OCI-LY1 (cell line): ENCODE results near the gene KRTAP19-4.

ENCODE experiments used
- H2AFZ ChIP-seq: fragments of 200-600 bp; sonication (generic), shearing (Covaris generic); 2 replicates; pipeline ENCODE4 v1.6.0; 2014; ENCODE audit warnings: antibody characterized with exemption, mild to moderate bottlenecking, low read length
- H3F3A ChIP-seq: fragments of 200-600 bp; sonication (generic), shearing (Covaris generic); 2 replicates; pipeline ENCODE4 v1.6.0; 2014; ENCODE audit warnings: mild to moderate bottlenecking, antibody characterized with exemption, low read length, moderate library complexity; ENCODE audit not compliant: insufficient read depth
- H3K27ac ChIP-seq: fragments of 200-600 bp; sonication (generic); 2 replicates; pipeline ENCODE4 v1.5.1; 2014; ENCODE audit warnings: low read length, mixed run types, mild to moderate bottlenecking, low read depth; ENCODE audit not compliant: poor library complexity, severe bottlenecking
- H3K27me3 ChIP-seq: fragments of 200-600 bp; sonication (generic); 2 replicates; pipeline ENCODE4 v1.6.0; 2014; ENCODE audit warnings: antibody characterized with exemption, mild to moderate bottlenecking, low read length, moderate library complexity; ENCODE audit not compliant: insufficient read depth
- H3K36me3 ChIP-seq: fragments of 200-600 bp; sonication (generic); 2 replicates; pipeline ENCODE4 v1.6.1; 2014; ENCODE audit warnings: mild to moderate bottlenecking, antibody characterized with exemption, low read length, moderate library complexity, mixed read lengths; ENCODE audit not compliant: insufficient read depth
- H3K4me1 ChIP-seq: fragments of 200-600 bp; sonication (generic); 2 replicates; pipeline ENCODE4 v1.5.1; 2014; ENCODE audit warnings: mild to moderate bottlenecking, low read length, moderate library complexity; ENCODE audit not compliant: insufficient read depth, severe bottlenecking
- H3K4me2 ChIP-seq: fragments of 200-600 bp; sonication (generic), shearing (Covaris generic); 2 replicates; pipeline ENCODE4 v1.6.1; 2014; ENCODE audit warnings: low read length
- H3K4me3 ChIP-seq: fragments of 200-600 bp; sonication (generic); 2 replicates; pipeline ENCODE4 v1.5.1; 2014; ENCODE audit warnings: low read length, low read depth, mild to moderate bottlenecking, mixed read lengths; ENCODE audit not compliant: poor library complexity, severe bottlenecking
- H3K79me2 ChIP-seq: fragments of 200-600 bp; shearing (Covaris generic); 2 replicates; pipeline ENCODE4 v1.6.1; 2016; ENCODE audit warnings: mixed run types, low read length, mixed read lengths; ENCODE audit not compliant: insufficient read depth
- H3K9ac ChIP-seq: fragments of 200-600 bp; sonication (generic), shearing (Covaris generic); 2 replicates; pipeline ENCODE4 v1.6.1; 2014; ENCODE audit warnings: mild to moderate bottlenecking, low read length, mixed read lengths
- H3K9me2 ChIP-seq: fragments of 200-600 bp; sonication (generic), shearing (Covaris generic); 2 replicates; pipeline ENCODE4 v1.6.1; 2014; ENCODE audit warnings: low read depth, mild to moderate bottlenecking, low read length, mixed read lengths
- H3K9me3 ChIP-seq: fragments of 200-600 bp; shearing (Covaris generic); 2 replicates; pipeline ENCODE4 v1.6.1; 2014; ENCODE audit warnings: low read length, mixed read lengths
- H4K20me1 ChIP-seq: fragments of 200-600 bp; sonication (generic), shearing (Covaris generic); 2 replicates; pipeline ENCODE4 v1.6.0; 2016; ENCODE audit warnings: mild to moderate bottlenecking, low read length; ENCODE audit not compliant: insufficient read depth
- CTCF ChIP-seq: fragments of 200-600 bp; sonication (generic), shearing (Covaris generic); IDR thresholded peaks from 2 replicates; pipeline ENCODE4 v1.5.1; 2017; ENCODE audit warnings: mild to moderate bottlenecking, antibody characterized with exemption, low read length, moderate library complexity, mixed read lengths
- EZH2 ChIP-seq: fragments of 200-600 bp; sonication (generic), shearing (Covaris generic); IDR thresholded peaks from 2 replicates; pipeline ENCODE4 v1.8.0; 2017; ENCODE audit warnings: borderline replicate concordance, mixed run types, mild to moderate bottlenecking, antibody characterized with exemption, low read length, moderate library complexity, mixed read lengths

The KRTAP19-4 gene

GRCh38 chr21:30478004-30478403 is 19.0 kb downstream of the KRTAP19-4 start:
- Histone ChIP-seq H2AFZ (no peak overlapping the region), H3K36me3 (no peaks in the 10 kb centered on the region), H3K27me3 (no peaks in the 10 kb centered on the region), H3K27ac (no peak overlapping the region), H3K9me2 (no peaks in the 10 kb centered on the region), H3K4me2 (no peak overlapping the region), H3K79me2 (no peaks in the 10 kb centered on the region), H3K9ac (no peak overlapping the region), H3F3A (no peaks in the 10 kb centered on the region), H3K4me1 (no peaks in the 10 kb centered on the region), H4K20me1 (no peaks in the 10 kb centered on the region), H3K9me3 (no peaks in the 10 kb centered on the region), H3K4me3 (no peak overlapping the region)
- TF ChIP-seq EZH2 (no peak), CTCF (no peak)

DNA sequence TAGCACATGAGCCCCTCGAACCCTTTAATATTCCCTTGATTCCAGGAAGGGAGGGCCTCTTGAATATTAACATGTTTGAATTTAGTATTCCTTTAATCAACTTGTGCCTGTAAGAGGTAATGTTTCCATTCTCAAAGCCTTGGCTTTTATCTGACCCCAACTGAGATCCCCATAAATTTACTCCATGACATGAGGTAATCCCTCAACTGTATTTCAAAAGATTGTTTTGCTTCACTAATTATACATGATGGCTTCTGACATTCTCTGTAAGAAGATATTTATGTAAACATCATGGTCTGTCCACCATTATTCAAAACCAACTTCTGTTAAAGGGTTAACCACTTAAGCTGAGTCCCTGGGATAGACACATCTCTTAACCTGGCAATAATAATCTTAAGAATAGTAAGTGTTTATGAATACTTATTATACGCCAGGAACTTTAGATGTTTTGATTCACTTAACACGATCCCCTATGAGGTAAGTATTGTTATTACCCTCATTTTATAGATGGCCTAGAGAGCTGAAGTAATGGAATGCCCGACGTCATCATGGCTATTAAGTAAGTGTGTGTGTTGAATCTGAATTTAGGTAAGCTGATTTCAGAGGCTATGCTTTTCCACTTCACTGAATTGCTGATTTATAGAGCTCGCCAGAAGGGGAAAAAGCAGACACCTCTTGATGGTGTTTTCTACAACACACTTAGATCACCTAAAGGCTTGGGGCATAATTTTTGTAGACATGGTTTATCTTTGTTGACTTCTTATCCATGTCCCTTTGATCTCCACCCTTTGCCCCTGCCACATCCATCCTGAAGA is 27.9 kb downstream of the KRTAP19-4 start:
- Histone ChIP-seq H3K4me2 (no peak overlapping the region), H3K4me1 (no peaks in the 10 kb centered on the region), H3K9ac (no peak overlapping the region), H3F3A (no peaks in the 10 kb centered on the region), H3K27ac (no peak overlapping the region), H4K20me1 (no peaks in the 10 kb centered on the region), H3K9me2 (no peaks in the 10 kb centered on the region), H2AFZ (no peak overlapping the region), H3K4me3 (no peak overlapping the region), H3K9me3 (no peaks in the 10 kb centered on the region), H3K36me3 (no peaks in the 10 kb centered on the region), H3K27me3 (no peaks in the 10 kb centered on the region), H3K79me2 (no peaks in the 10 kb centered on the region)
- TF ChIP-seq EZH2 (no peak), CTCF (no peak)

DNA sequence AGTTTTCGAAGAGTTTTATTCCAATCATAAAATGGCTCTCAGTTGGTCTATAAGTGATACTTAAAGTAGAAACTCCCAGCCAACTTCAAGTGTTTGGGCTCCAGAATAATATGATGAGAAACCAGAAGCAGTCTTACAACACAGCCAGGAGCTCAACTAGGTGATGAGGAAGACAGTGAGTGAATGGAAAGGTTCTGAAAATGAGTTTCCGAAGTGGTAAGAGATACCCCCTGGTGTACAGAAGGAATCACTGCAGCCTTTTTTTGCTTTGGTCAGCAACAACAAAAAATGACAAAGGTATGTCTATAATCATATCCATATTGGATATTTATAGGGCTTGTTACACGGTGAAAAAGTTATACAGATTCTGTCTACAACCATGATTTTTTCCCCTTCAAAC is 33.3 kb downstream of the KRTAP19-4 start:
- H3K27ac ChIP-seq: no peak overlapping the region
- H3K9me3 ChIP-seq: no peaks in the 10 kb centered on the region
- H3F3A ChIP-seq: no peaks in the 10 kb centered on the region
- H3K4me2 ChIP-seq: no peak overlapping the region
- no peaks in the 10 kb centered on the region for H3K9me2 ChIP-seq
- no peaks in the 10 kb centered on the region for H3K79me2 ChIP-seq
- H3K4me3 ChIP-seq: no peak overlapping the region
- no peaks in the 10 kb centered on the region for H3K4me1 ChIP-seq
- H3K27me3 ChIP-seq: no peaks in the 10 kb centered on the region
- TF ChIP-seq CTCF (peak; percentile 75), EZH2 (no peak)
- no peaks in the 10 kb centered on the region for H4K20me1 ChIP-seq
- no peaks in the 10 kb centered on the region for H3K36me3 ChIP-seq
- H2AFZ ChIP-seq: no peak overlapping the region
- no peak overlapping the region for H3K9ac ChIP-seq
